ENCODE data around the gene PDE4D. TPM values are rescaled to one million over a fixed set of nuclear protein-coding genes. Genes with fewer than 3 reads are reported as not detected.

Gene PDE4D
- total RNA-seq, 1 experiment from 2014 or later = 2.4 TPM

DNA sequence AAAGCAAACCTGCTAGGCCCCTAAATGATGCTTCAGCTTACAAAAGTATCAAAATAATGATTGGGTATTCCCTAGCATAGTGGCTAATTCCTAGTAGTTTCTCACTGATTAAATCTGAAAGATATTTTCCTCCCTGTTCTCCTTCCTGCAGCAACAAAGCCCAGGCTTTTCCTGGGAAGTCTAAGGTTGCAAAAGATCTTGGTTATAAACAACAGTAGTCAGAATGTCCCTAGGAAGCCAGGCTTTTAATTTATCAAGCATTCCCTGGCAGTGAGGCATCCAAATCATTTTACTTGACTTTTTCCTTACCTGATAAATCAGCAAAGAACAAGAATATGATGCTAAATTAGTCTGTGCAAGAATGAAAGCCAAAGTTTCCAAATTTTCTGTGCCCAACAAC, 272.0 kb downstream of the PDE4D start:
- intact Hi-C loops (cut with micrococcal nuclease; ENCODE audit: unreplicated experiment) = no loop called here
- Histone ChIP-seq H3K27ac (ENCODE audit: low read length) (no peak overlapping the region), H3K4me1 (ENCODE audit: control insufficient read depth, insufficient read depth, low read length) (no peaks in the 10 kb centered on the region), H3K27me3 (ENCODE audit: control insufficient read depth, insufficient read depth, low read length) (no peaks in the 10 kb centered on the region), H3K4me3 (ENCODE audit: low read depth in 2 of 2, low read length in 2 of 2) (no peak overlapping the region), H3K36me3 (ENCODE audit: control insufficient read depth, insufficient read depth, low read length) (no peaks in the 10 kb centered on the region), H3K9me3 (ENCODE audit: control insufficient read depth, insufficient read depth, low read depth, low read length) (no peaks in the 10 kb centered on the region)
- ChIA-PET CTCF (no interaction called here), POLR2A (no interaction called here)
- in situ Hi-C loops (cut with HindIII; ENCODE audit: low pct_unique_long_range_greater_than_20kb, low sequenced_read_pairs) = no loop called here
- ATAC-seq (no peak), DNase-seq (ENCODE audit: low read depth, low spot score) (no peak)
- TF ChIP-seq, protein P1, sequence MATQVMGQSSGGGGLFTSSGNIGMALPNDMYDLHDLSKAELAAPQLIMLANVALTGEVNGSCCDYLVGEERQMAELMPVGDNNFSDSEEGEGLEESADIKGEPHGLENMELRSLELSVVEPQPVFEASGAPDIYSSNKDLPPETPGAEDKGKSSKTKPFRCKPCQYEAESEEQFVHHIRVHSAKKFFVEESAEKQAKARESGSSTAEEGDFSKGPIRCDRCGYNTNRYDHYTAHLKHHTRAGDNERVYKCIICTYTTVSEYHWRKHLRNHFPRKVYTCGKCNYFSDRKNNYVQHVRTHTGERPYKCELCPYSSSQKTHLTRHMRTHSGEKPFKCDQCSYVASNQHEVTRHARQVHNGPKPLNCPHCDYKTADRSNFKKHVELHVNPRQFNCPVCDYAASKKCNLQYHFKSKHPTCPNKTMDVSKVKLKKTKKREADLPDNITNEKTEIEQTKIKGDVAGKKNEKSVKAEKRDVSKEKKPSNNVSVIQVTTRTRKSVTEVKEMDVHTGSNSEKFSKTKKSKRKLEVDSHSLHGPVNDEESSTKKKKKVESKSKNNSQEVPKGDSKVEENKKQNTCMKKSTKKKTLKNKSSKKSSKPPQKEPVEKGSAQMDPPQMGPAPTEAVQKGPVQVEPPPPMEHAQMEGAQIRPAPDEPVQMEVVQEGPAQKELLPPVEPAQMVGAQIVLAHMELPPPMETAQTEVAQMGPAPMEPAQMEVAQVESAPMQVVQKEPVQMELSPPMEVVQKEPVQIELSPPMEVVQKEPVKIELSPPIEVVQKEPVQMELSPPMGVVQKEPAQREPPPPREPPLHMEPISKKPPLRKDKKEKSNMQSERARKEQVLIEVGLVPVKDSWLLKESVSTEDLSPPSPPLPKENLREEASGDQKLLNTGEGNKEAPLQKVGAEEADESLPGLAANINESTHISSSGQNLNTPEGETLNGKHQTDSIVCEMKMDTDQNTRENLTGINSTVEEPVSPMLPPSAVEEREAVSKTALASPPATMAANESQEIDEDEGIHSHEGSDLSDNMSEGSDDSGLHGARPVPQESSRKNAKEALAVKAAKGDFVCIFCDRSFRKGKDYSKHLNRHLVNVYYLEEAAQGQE (IDR thresholded peaks at IDR 0.05; ENCODE audit: insufficient read depth in 1 of 2, low read depth in 2 of 2, low read length in 1 of 2) = no peak
- TF ChIP-seq, protein P2, sequence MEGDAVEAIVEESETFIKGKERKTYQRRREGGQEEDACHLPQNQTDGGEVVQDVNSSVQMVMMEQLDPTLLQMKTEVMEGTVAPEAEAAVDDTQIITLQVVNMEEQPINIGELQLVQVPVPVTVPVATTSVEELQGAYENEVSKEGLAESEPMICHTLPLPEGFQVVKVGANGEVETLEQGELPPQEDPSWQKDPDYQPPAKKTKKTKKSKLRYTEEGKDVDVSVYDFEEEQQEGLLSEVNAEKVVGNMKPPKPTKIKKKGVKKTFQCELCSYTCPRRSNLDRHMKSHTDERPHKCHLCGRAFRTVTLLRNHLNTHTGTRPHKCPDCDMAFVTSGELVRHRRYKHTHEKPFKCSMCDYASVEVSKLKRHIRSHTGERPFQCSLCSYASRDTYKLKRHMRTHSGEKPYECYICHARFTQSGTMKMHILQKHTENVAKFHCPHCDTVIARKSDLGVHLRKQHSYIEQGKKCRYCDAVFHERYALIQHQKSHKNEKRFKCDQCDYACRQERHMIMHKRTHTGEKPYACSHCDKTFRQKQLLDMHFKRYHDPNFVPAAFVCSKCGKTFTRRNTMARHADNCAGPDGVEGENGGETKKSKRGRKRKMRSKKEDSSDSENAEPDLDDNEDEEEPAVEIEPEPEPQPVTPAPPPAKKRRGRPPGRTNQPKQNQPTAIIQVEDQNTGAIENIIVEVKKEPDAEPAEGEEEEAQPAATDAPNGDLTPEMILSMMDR (IDR thresholded peaks at IDR 0.05) = no peak
- TF ChIP-seq SIN3A (IDR thresholded peaks at IDR 0.05; ENCODE audit: borderline replicate concordance, insufficient read depth, low read depth, low read length) (no peak), POLR2AphosphoS5 (IDR thresholded peaks at IDR 0.05; ENCODE audit: low read depth, low read length) (no peak), TCF7L2 (IDR thresholded peaks at IDR 0.05; ENCODE audit: low read depth, low read length) (no peak)
- BruUV-seq (replicated peaks) = no TSS peak

- Histone ChIP-seq H3K4me3 (ENCODE audit: low read depth in 2 of 2, low read length in 2 of 2) (no peak overlapping the region), H3K9me3 (ENCODE audit: control insufficient read depth, insufficient read depth, low read depth, low read length) (no peaks in the 10 kb centered on the region), H3K36me3 (ENCODE audit: control insufficient read depth, insufficient read depth, low read length) (no peaks in the 10 kb centered on the region), H3K27ac (ENCODE audit: low read length) (no peak overlapping the region), H3K27me3 (ENCODE audit: control insufficient read depth, insufficient read depth, low read length) (no peaks in the 10 kb centered on the region), H3K4me1 (ENCODE audit: control insufficient read depth, insufficient read depth, low read length) (no peaks in the 10 kb centered on the region)
- ATAC-seq = no peak
- BruUV-seq (replicated peaks) = no TSS peak
- no peak for DNase-seq (ENCODE audit: low read depth, low spot score)
- intact Hi-C loops (cut with micrococcal nuclease; ENCODE audit: unreplicated experiment) (no loop called here), in situ Hi-C loops (cut with HindIII; ENCODE audit: low pct_unique_long_range_greater_than_20kb, low sequenced_read_pairs) (no loop called here)
- TF ChIP-seq, protein P1 (IDR thresholded peaks at IDR 0.05; ENCODE audit: insufficient read depth in 1 of 2, low read depth in 2 of 2, low read length in 1 of 2) = no peak
- TF ChIP-seq, protein P2 (IDR thresholded peaks at IDR 0.05) = no peak
- TF ChIP-seq TCF7L2 (IDR thresholded peaks at IDR 0.05; ENCODE audit: low read depth, low read length) (no peak), POLR2AphosphoS5 (IDR thresholded peaks at IDR 0.05; ENCODE audit: low read depth, low read length) (no peak)
- CTCF ChIA-PET = no interaction called here
- POLR2A ChIA-PET = no interaction called here
Observed at GRCh38 chr5:59620535-59621212, 272.9 kb downstream of the PDE4D start.
